Astrocyte (in vitro differentiated cells and primary cell): ENCODE results near the gene SLC25A13. TPM values are rescaled to one million over a fixed set of nuclear protein-coding genes. Genes with fewer than 3 reads are reported as not detected.

Experiments
- DNase-seq: peaks from one replicate; pipeline ENCODE4 v3.0.0-alpha.2; 2010; ENCODE audit warnings: low read depth
- FAIRE-seq: peaks from 2 replicates; lab custom pipeline; 2011; peaks lifted over from hg19 to GRCh38; lab: Jason Lieb, UNC
- H2AFZ ChIP-seq: 2 replicates; pipeline ENCODE4 v1.6.0; 2012; ENCODE audit warnings: low read depth, low read length, inconsistent platforms
- H3K27ac ChIP-seq: 2 replicates; pipeline ENCODE4 v1.5.1; 2011; ENCODE audit warnings: low read depth, low read length, inconsistent platforms
- H3K27me3 ChIP-seq: 2 replicates; pipeline ENCODE4 v1.6.0; 2011; ENCODE audit warnings: low read length, inconsistent platforms; ENCODE audit not compliant: insufficient read depth
- H3K36me3 ChIP-seq: 2 replicates; pipeline ENCODE4 v1.5.1; 2011; ENCODE audit warnings: low read length, inconsistent platforms; ENCODE audit not compliant: insufficient read depth
- H3K4me1 ChIP-seq: 2 replicates; pipeline ENCODE4 v1.5.1; 2011; ENCODE audit warnings: low read length, inconsistent platforms; ENCODE audit not compliant: insufficient read depth
- H3K4me2 ChIP-seq: 2 replicates; pipeline ENCODE4 v1.6.0; 2012; ENCODE audit warnings: low read length, inconsistent platforms
- H3K4me3 ChIP-seq: 2 replicates; pipeline ENCODE4 v1.5.1; 2011; ENCODE audit warnings: low read depth, mild to moderate bottlenecking, low read length, inconsistent platforms; ENCODE audit not compliant: insufficient read depth
- H3K79me2 ChIP-seq: 2 replicates; pipeline ENCODE4 v1.6.0; 2012; ENCODE audit warnings: mild to moderate bottlenecking, low read length, inconsistent platforms; ENCODE audit not compliant: insufficient read depth
- H3K9ac ChIP-seq: 2 replicates; pipeline ENCODE4 v1.6.0; 2012; ENCODE audit warnings: mild to moderate bottlenecking, low read length, inconsistent platforms
- H3K9me3 ChIP-seq: 2 replicates; pipeline ENCODE4 v1.5.1; 2012; ENCODE audit warnings: low read depth, mild to moderate bottlenecking, low read length, inconsistent platforms; ENCODE audit not compliant: insufficient read depth
- H4K20me1 ChIP-seq: 2 replicates; pipeline ENCODE4 v1.6.0; 2012; ENCODE audit warnings: low read length, inconsistent platforms; ENCODE audit not compliant: insufficient read depth
- H3K27ac Mint-ChIP-seq: one replicate; pipeline ENCODE4 v1.8.0; 2021; ENCODE audit warnings: mild to moderate bottlenecking, mixed read lengths; ENCODE audit not compliant: unreplicated experiment
- H3K27me3 Mint-ChIP-seq: one replicate; pipeline ENCODE4 v1.8.0; 2021; ENCODE audit warnings: low read depth, mixed read lengths; ENCODE audit not compliant: unreplicated experiment
- H3K36me3 Mint-ChIP-seq: one replicate; pipeline ENCODE4 v1.8.0; 2021; ENCODE audit warnings: low read depth, mixed read lengths; ENCODE audit not compliant: unreplicated experiment
- H3K4me1 Mint-ChIP-seq: one replicate; pipeline ENCODE4 v1.8.0; 2021; ENCODE audit warnings: low read depth, mixed read lengths; ENCODE audit not compliant: unreplicated experiment
- H3K4me3 Mint-ChIP-seq: one replicate; pipeline ENCODE4 v1.8.0; 2021; ENCODE audit warnings: mild to moderate bottlenecking, moderate library complexity, mixed read lengths; ENCODE audit not compliant: unreplicated experiment
- H3K9me3 Mint-ChIP-seq: one replicate; pipeline ENCODE4 v1.8.0; 2021; ENCODE audit warnings: mild to moderate bottlenecking, mixed read lengths; ENCODE audit not compliant: unreplicated experiment
- CTCF ChIP-seq: IDR thresholded peaks from 2 replicates; pipeline ENCODE4 v1.5.1; 2011; ENCODE audit warnings: low read depth, mild to moderate bottlenecking, inconsistent platforms, low read length, moderate library complexity; ENCODE audit not compliant: insufficient read depth
- EZH2 ChIP-seq: IDR thresholded peaks from 2 replicates; pipeline ENCODE4 v1.6.1; 2012; ENCODE audit warnings: mild to moderate bottlenecking, low read length, inconsistent platforms; ENCODE audit not compliant: insufficient read depth
- total RNA-seq: library from RNA; stranded (reverse); gene quantifications from 2 replicates; pipeline ENCODE4 v1.2.1, GENCODE V29; 2021

SLC25A13 gene
- total RNA-seq, 1 donor from 2014 or later: 58.1 TPM

- Histone ChIP-seq H3K4me2 (no peak overlapping the region), H4K20me1 (peaks cover 4% of the 10 kb centered on the region), H3K4me1 (no peaks in the 10 kb centered on the region), H3K27me3 (no peaks in the 10 kb centered on the region), H2AFZ (no peak overlapping the region), H3K9ac (no peak overlapping the region), H3K36me3 (no peaks in the 10 kb centered on the region), H3K79me2 (no peaks in the 10 kb centered on the region), H3K4me3 (no peak overlapping the region), H3K9me3 (no peaks in the 10 kb centered on the region), H3K27ac (no peak overlapping the region)
- FAIRE-seq: no peak
- DNase-seq: no peak
- H3K27me3 Mint-ChIP-seq: no peaks in the 10 kb centered on the region
- no peak overlapping the region for H3K27ac Mint-ChIP-seq
- H3K4me3 Mint-ChIP-seq: no peak overlapping the region
- H3K4me1 Mint-ChIP-seq: peaks cover 12% of the 10 kb centered on the region
- H3K9me3 Mint-ChIP-seq: peaks cover 3% of the 10 kb centered on the region
- TF ChIP-seq CTCF (no peak), EZH2 (no peak)
- peaks cover 4% of the 10 kb centered on the region for H3K36me3 Mint-ChIP-seq
These were observed 71.0 kb downstream of the SLC25A13 start for GRCh38 chr7:96250776-96251361.

DNA sequence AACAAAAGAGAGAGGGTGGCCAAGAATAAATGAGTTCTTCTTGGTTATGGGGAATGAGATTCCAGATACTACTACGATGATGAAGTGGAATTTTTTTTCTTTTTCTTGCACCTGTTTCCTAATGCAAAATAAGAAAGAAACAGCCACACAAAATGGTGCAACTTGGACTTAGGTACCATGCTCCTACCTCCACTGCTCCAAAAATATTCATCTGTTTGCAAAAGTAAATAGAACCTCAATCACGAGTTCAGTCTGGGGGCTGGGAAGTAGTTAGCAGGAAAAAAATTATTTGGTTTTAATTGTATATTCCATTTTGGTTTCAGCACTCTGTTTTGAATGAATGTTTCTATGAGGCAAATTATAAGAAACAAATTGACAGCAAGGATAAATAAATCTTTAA is 73.5 kb downstream of the SLC25A13 start:
- Histone ChIP-seq H2AFZ (no peak overlapping the region), H3K9me3 (no peaks in the 10 kb centered on the region), H3K4me3 (no peak overlapping the region), H3K4me2 (no peak overlapping the region), H3K27ac (no peak overlapping the region), H3K27me3 (no peaks in the 10 kb centered on the region), H3K79me2 (no peaks in the 10 kb centered on the region), H3K36me3 (no peaks in the 10 kb centered on the region), H3K4me1 (no peaks in the 10 kb centered on the region), H4K20me1 (peaks cover 4% of the 10 kb centered on the region), H3K9ac (no peak overlapping the region)
- FAIRE-seq: no peak
- Mint-ChIP-seq H3K36me3 (peaks cover 4% of the 10 kb centered on the region), H3K4me1 (peaks cover 14% of the 10 kb centered on the region), H3K4me3 (no peak overlapping the region), H3K27me3 (no peaks in the 10 kb centered on the region), H3K9me3 (peaks cover 4% of the 10 kb centered on the region), H3K27ac (no peak overlapping the region)
- TF ChIP-seq EZH2: no peak
- no peak for TF ChIP-seq CTCF
- DNase-seq: no peak

- Mint-ChIP-seq H3K4me1 (peaks cover 16% of the 10 kb centered on the region), H3K4me3 (no peak overlapping the region), H3K9me3 (peaks cover 5% of the 10 kb centered on the region), H3K36me3 (no peaks in the 10 kb centered on the region), H3K27ac (no peak overlapping the region), H3K27me3 (no peaks in the 10 kb centered on the region)
- no peak for TF ChIP-seq EZH2
- H3K4me1 ChIP-seq: no peaks in the 10 kb centered on the region
- no peaks in the 10 kb centered on the region for H3K27me3 ChIP-seq
- no peak overlapping the region for H3K27ac ChIP-seq
- no peaks in the 10 kb centered on the region for H3K79me2 ChIP-seq
- no peak overlapping the region for H3K4me3 ChIP-seq
- H3K4me2 ChIP-seq: no peak overlapping the region
- no peak overlapping the region for H3K9ac ChIP-seq
- H3K9me3 ChIP-seq: no peaks in the 10 kb centered on the region
- no peak overlapping the region for H2AFZ ChIP-seq
- DNase-seq (no peak), FAIRE-seq (no peak)
- peaks cover 4% of the 10 kb centered on the region for H4K20me1 ChIP-seq
- no peaks in the 10 kb centered on the region for H3K36me3 ChIP-seq
These were observed 75.0 kb downstream of the SLC25A13 start for GRCh38 chr7:96246919-96247318.
